ENCODE data around the gene CD4.
A peak's percentile ranks its signal among the peaks of the same experiment; 100 is the strongest.

Gene CD4

DNA sequence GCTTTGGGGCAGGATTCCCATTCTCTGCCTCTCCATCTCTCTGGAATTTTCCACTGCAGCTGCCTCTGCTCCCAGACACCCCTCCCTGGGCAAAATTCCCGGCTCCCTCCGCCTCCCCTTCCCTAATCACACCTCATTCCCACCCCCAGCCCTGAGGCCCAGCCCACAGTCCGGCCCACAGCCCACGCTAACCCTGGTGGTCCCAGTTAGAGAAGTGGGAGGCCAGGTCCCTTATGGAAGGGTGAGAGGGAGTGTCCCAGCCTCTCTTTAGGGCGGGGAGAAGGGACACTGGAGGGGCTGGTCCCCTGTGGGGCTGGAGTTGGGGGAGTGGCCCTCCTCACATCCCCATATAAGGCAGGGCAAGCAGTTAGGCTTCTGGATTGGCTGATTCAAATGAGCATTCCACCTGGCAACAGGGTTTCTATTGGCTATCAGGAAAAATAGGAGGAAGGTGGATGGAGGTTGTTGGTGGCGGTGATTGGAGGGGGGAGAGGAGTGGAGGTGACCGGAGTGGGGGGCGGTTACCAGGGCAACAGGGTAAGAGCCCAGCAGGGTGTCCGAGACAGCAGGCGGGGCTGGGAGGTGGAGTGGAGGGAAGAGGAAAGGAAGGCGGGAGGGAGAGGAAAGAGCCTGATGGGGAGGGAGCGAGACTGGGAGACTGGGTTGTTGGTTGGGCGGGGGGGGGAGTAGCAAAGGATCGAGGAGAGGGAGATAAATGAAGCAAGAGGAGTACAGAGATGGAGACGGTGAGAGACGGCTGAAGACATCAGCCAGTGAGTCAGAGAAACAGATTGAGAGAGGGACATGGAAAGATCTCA lies 25.1 kb upstream of the CD4 start (continued):
- no peak for TF ChIP-seq ZNF701 (tag by site-specific recombination; IDR thresholded peaks at IDR 0.05)
- TF ChIP-seq ZSCAN30 (tag by site-specific recombination; IDR thresholded peaks at IDR 0.05): peak; percentile 15; the same call in 1 of the 2 replicates
- 0 out of 2 replicates have a peak, but pooled peaks have one; percentile 44 for TF ChIP-seq ZSCAN23 (tag by site-specific recombination; IDR thresholded peaks at IDR 0.05)
- TF ChIP-seq ZNF654 (tag by site-specific recombination; IDR thresholded peaks at IDR 0.05; ENCODE audit: low read depth): no peak
- TF ChIP-seq ZNF24 (tag by site-specific recombination; IDR thresholded peaks at IDR 0.05): peak; percentile 14; the same call in 1 of the 2 replicates
- TF ChIP-seq TCF7L2 (IDR thresholded peaks at IDR 0.05; ENCODE audit: borderline replicate concordance, low read depth, low read length): no peak
- TF ChIP-seq ZNF843 (tag by site-specific recombination; IDR thresholded peaks at IDR 0.05): peak; percentile 82
- peak; percentile 86 for TF ChIP-seq WT1 (tag by site-specific recombination; IDR thresholded peaks at IDR 0.05)
- peak; percentile 98 for TF ChIP-seq ZFHX2 (tag by site-specific recombination; conservative IDR thresholded peaks at IDR 0.05)

DNA sequence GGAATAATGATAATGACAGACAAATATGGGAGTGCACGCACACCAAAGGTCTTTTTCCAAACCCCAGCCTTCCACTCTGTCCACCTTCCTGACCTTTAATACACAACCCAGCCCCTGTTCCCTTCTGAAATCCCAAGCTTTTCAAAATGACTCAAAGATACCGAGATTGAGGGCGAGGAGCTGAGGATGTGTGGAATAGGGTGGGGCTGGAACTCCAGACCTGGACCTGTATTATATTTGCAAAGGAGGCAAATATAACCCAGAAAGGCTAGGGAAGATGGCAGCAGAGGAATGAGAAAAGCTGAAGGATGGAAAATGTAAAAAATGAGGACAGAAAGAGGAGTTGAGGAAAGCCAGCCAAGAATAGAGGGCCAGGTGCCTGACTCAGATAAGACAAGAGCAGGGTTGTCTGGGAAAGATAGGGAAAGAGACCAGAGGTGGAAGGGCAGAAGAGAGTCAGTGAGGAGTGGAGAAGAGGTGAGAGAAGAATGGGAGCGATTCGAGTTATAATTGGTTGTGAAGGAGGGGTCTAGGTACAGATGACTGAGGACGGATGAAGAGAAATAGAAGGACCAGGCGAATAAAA lies 24.2 kb upstream of the CD4 start:
- H3K9me3 ChIP-seq (ENCODE audit: control insufficient read depth, insufficient read depth, low read depth, low read length): no peaks in the 10 kb centered on the region
- H3K36me3 ChIP-seq (ENCODE audit: control insufficient read depth in 2 of 2, insufficient read depth in 1 of 2, low read length in 2 of 2): peaks cover 5 to 9% of the 10 kb centered on the region in 2 experiments; a peak in 2 of 3 replicates
- H3K4me3 ChIP-seq (ENCODE audit: low read depth, low read length): no peak overlapping the region
- ChIA-PET POLR2A (interaction anchor here (1.6 to 3.9 kb wide), 3 partner anchors 11 to 87 kb away, joined by 4 to 79 read pairs (median 36); partner anchors contain the start of genes CDCA3, MLF2 and USP5), CTCF (interaction anchor here (0.6 to 7.8 kb wide), 7 partner anchors 11 to 300 kb away, joined by 3 to 140 read pairs (median 4); partner anchors contain the start of gene MLF2)
- peaks cover 34% of the 10 kb centered on the region for H3K4me1 ChIP-seq (ENCODE audit: control insufficient read depth, insufficient read depth, low read length)
- peak overlapping the region; percentile 92 for H3K27ac ChIP-seq (ENCODE audit: extremely low read depth, low read depth, low read length)
- TF ChIP-seq, protein P1, sequence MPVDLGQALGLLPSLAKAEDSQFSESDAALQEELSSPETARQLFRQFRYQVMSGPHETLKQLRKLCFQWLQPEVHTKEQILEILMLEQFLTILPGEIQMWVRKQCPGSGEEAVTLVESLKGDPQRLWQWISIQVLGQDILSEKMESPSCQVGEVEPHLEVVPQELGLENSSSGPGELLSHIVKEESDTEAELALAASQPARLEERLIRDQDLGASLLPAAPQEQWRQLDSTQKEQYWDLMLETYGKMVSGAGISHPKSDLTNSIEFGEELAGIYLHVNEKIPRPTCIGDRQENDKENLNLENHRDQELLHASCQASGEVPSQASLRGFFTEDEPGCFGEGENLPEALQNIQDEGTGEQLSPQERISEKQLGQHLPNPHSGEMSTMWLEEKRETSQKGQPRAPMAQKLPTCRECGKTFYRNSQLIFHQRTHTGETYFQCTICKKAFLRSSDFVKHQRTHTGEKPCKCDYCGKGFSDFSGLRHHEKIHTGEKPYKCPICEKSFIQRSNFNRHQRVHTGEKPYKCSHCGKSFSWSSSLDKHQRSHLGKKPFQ (tag by site-specific recombination; IDR thresholded peaks at IDR 0.05): no peak
- TF ChIP-seq, protein P2, sequence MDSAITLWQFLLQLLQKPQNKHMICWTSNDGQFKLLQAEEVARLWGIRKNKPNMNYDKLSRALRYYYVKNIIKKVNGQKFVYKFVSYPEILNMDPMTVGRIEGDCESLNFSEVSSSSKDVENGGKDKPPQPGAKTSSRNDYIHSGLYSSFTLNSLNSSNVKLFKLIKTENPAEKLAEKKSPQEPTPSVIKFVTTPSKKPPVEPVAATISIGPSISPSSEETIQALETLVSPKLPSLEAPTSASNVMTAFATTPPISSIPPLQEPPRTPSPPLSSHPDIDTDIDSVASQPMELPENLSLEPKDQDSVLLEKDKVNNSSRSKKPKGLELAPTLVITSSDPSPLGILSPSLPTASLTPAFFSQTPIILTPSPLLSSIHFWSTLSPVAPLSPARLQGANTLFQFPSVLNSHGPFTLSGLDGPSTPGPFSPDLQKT (IDR thresholded peaks at IDR 0.05; ENCODE audit: borderline replicate concordance, low read depth, low read length): no peak
- TF ChIP-seq ZNF335 (tag by site-specific recombination; conservative IDR thresholded peaks at IDR 0.05) (peak; percentile 60; the same call in 1 of the 2 replicates), PRDM1 (tag by site-specific recombination; IDR thresholded peaks at IDR 0.05) (peak; percentile 90), ZFP69B (tag by site-specific recombination; IDR thresholded peaks at IDR 0.05) (no peak), ZNF518A (tag by site-specific recombination; conservative IDR thresholded peaks at IDR 0.05; ENCODE audit: low read depth) (peak; percentile 13; the same call in 1 of the 2 replicates), ZBTB17 (tag by site-specific recombination; IDR thresholded peaks at IDR 0.05) (peak; percentile 24; the same call in 1 of the 2 replicates), YY1 (tag by site-specific recombination; IDR thresholded peaks at IDR 0.05) (no peak), ZNF747 (tag by site-specific recombination; IDR thresholded peaks at IDR 0.05) (no peak), ZNF366 (tag by site-specific recombination; conservative IDR thresholded peaks at IDR 0.05) (peak; percentile 95), ZNF138 (tag by site-specific recombination; IDR thresholded peaks at IDR 0.05; ENCODE audit: borderline replicate concordance) (no peak)
- TF ChIP-seq, protein P3, sequence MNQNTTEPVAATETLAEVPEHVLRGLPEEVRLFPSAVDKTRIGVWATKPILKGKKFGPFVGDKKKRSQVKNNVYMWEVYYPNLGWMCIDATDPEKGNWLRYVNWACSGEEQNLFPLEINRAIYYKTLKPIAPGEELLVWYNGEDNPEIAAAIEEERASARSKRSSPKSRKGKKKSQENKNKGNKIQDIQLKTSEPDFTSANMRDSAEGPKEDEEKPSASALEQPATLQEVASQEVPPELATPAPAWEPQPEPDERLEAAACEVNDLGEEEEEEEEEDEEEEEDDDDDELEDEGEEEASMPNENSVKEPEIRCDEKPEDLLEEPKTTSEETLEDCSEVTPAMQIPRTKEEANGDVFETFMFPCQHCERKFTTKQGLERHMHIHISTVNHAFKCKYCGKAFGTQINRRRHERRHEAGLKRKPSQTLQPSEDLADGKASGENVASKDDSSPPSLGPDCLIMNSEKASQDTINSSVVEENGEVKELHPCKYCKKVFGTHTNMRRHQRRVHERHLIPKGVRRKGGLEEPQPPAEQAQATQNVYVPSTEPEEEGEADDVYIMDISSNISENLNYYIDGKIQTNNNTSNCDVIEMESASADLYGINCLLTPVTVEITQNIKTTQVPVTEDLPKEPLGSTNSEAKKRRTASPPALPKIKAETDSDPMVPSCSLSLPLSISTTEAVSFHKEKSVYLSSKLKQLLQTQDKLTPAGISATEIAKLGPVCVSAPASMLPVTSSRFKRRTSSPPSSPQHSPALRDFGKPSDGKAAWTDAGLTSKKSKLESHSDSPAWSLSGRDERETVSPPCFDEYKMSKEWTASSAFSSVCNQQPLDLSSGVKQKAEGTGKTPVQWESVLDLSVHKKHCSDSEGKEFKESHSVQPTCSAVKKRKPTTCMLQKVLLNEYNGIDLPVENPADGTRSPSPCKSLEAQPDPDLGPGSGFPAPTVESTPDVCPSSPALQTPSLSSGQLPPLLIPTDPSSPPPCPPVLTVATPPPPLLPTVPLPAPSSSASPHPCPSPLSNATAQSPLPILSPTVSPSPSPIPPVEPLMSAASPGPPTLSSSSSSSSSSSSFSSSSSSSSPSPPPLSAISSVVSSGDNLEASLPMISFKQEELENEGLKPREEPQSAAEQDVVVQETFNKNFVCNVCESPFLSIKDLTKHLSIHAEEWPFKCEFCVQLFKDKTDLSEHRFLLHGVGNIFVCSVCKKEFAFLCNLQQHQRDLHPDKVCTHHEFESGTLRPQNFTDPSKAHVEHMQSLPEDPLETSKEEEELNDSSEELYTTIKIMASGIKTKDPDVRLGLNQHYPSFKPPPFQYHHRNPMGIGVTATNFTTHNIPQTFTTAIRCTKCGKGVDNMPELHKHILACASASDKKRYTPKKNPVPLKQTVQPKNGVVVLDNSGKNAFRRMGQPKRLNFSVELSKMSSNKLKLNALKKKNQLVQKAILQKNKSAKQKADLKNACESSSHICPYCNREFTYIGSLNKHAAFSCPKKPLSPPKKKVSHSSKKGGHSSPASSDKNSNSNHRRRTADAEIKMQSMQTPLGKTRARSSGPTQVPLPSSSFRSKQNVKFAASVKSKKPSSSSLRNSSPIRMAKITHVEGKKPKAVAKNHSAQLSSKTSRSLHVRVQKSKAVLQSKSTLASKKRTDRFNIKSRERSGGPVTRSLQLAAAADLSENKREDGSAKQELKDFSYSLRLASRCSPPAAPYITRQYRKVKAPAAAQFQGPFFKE (tag by site-specific recombination; IDR thresholded peaks at IDR 0.05; ENCODE audit: borderline replicate concordance): no peak
